Renal cortex interstitium (tissue), 11 donors: ENCODE data around the gene BIN1. TPM values are rescaled to one million over a fixed set of nuclear protein-coding genes. Genes with fewer than 3 reads are reported as not detected.

Source experiments
- DNase-seq, 11 donors: peaks; one replicate each; pipeline ENCODE4 v3.0.0-alpha.2; 2013; ENCODE audit warnings: low read depth in 9 of 11, low spot score in 4 of 11; ENCODE audit errors: extremely low read depth in 1 of 11
- polyA plus RNA-seq, 3 donors: library from polyadenylated mRNA; unstranded; fragments of 120-200 nt; gene quantifications; one replicate each; pipeline ENCODE4 v1.2.1, GENCODE V29; 2013; ENCODE audit not compliant: insufficient read length in 3 of 3

BIN1 gene
- polyA plus RNA-seq, 3 donors, result 83.9 to 128 (median 116) TPM

- no peak for DNase-seq
Observed at GRCh38 chr2:127115471-127116199, 8.7 kb upstream of the BIN1 start.

- no peak for DNase-seq
Observed at GRCh38 chr2:127110985-127111384, 4.0 kb upstream of the BIN1 start.

- no peak for DNase-seq
Observed at GRCh38 chr2:127108090-127108523, 1.2 kb upstream of the BIN1 start.

- DNase-seq, result no peak
Observed at GRCh38 chr2:127107622-127107999, 657 bp upstream of the BIN1 start.

GRCh38 chr2:127106457-127106990 lies 430 bp downstream of the BIN1 start:
- DNase-seq, result no peak

GRCh38 chr2:127105656-127106456 lies 1.1 kb downstream of the BIN1 start:
- peak in 1 of 11 donors; percentile 61 for DNase-seq

GRCh38 chr2:127104881-127105655 lies 1.9 kb downstream of the BIN1 start:
- no peak for DNase-seq

- DNase-seq, result no peak
Observed at GRCh38 chr2:127104166-127104660, 2.7 kb downstream of the BIN1 start.

GRCh38 chr2:127103243-127104165 lies 3.5 kb downstream of the BIN1 start:
- no peak for DNase-seq

- no peak for DNase-seq
Observed at GRCh38 chr2:127102521-127103242, 4.3 kb downstream of the BIN1 start.

GRCh38 chr2:127101756-127102477 lies 5.0 kb downstream of the BIN1 start:
- no peak for DNase-seq

- DNase-seq, result no peak
Observed at GRCh38 chr2:127101048-127101611, 5.8 kb downstream of the BIN1 start.

- DNase-seq, result no peak
Observed at GRCh38 chr2:127100251-127101047, 6.5 kb downstream of the BIN1 start.

GRCh38 chr2:127098711-127099110 lies 8.2 kb downstream of the BIN1 start:
- DNase-seq, result no peak

- DNase-seq, result no peak
Observed at GRCh38 chr2:127097841-127098651, 8.9 kb downstream of the BIN1 start.
